ENCODE results near the gene DOHH.

DNA sequence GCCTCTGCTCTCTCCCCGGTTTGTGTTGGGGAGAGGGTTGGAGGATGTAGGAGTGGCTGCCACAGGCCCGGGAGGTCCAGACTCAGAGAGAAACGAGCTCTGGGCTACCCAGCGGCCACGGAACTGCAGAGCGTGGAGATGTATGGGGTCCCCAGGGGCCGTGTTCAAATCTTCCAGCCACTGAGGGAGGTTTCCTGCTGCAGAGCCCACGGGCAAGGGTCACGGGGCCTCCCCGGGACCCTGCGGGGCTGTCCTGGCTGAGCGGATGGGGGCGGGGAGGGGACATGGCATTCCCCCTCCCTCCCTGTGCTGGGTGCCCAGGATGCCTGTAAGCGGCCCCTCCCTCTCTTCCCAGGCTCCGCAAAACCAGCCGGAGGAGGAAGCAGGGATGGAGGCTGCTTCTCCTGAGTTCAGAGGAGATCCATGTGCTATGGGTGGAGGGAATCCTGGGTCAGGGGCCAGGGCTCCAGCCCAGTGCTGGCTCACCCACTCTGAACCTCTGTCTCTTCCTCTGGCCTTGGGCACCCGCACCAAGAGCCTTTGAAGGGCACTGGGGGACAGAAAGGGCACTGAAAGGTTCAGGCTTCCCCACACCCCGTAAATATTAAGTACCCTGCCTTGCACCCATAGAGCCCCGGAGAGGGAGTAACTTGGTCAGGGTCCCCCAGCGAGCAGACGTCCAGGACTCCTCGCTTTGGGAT, 42.8 kb downstream of the DOHH start:
- TF ChIP-seq RAD21 (IDR thresholded peaks at IDR 0.05; ENCODE audit: low read depth) (no peak), TEAD4 (IDR thresholded peaks at IDR 0.05) (no peak), YY1 (IDR thresholded peaks at IDR 0.05; ENCODE audit: low read depth) (no peak), REST (IDR thresholded peaks at IDR 0.05; ENCODE audit: low read depth) (no peak), EP300 (IDR thresholded peaks at IDR 0.05; ENCODE audit: borderline replicate concordance) (no peak), TAF1 (IDR thresholded peaks at IDR 0.05; ENCODE audit: low read depth) (no peak), USF1 (IDR thresholded peaks at IDR 0.05) (no peak), ZBTB7A (IDR thresholded peaks at IDR 0.05; ENCODE audit: low read depth) (no peak), CEBPB (IDR thresholded peaks at IDR 0.05) (no peak), CREB1 (IDR thresholded peaks at IDR 0.05; ENCODE audit: low read depth) (no peak)
